ENCODE measurements around the gene CEP44. TPM values are rescaled to one million over a fixed set of nuclear protein-coding genes. Genes with fewer than 3 reads are reported as not detected.

CEP44 gene
- total RNA-seq, 6 experiments from 2014 or later: 7.6 to 8.8 (median 8.2) TPM

DNA sequence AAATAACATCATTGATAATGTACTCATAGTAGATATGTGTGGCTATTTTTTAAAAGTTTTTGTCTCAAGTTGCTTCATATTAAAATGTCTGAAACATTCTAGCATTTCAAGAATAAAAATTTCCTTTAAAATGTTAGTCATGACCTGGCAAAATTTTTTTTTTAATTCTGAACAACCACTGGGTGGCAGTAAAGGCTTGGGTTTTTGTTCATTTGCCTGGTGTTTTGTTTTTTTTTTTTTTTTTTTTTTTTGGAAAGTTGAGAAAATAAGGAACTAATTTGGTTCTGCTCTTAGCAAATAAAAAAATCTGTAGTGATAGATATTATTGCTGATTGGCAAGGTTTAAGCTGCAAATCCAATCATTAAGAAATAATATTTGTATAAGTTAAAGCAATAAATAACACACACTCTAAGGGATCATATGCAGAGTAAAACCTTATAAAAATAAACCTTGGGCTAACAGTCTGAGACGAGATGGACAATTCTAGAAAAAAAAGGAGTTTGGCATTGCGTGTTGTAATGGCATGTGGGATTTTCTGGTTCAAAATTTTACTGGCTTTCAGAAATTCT lies 81.4 kb downstream of the CEP44 start:
- Mint-ChIP-seq H3K27me3 (ENCODE audit: insufficient read depth) (peaks cover 4% of the 10 kb centered on the region), H3K36me3 (ENCODE audit: low read depth) (no peaks in the 10 kb centered on the region), H3K9me3 (no peaks in the 10 kb centered on the region), H3K4me1 (ENCODE audit: low read depth) (no peaks in the 10 kb centered on the region), H3K4me3 (no peak overlapping the region), H3K27ac (no peak overlapping the region)
- TF ChIP-seq, protein P1, sequence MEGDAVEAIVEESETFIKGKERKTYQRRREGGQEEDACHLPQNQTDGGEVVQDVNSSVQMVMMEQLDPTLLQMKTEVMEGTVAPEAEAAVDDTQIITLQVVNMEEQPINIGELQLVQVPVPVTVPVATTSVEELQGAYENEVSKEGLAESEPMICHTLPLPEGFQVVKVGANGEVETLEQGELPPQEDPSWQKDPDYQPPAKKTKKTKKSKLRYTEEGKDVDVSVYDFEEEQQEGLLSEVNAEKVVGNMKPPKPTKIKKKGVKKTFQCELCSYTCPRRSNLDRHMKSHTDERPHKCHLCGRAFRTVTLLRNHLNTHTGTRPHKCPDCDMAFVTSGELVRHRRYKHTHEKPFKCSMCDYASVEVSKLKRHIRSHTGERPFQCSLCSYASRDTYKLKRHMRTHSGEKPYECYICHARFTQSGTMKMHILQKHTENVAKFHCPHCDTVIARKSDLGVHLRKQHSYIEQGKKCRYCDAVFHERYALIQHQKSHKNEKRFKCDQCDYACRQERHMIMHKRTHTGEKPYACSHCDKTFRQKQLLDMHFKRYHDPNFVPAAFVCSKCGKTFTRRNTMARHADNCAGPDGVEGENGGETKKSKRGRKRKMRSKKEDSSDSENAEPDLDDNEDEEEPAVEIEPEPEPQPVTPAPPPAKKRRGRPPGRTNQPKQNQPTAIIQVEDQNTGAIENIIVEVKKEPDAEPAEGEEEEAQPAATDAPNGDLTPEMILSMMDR (IDR thresholded peaks at IDR 0.05): peak; percentile 84
- DNase-seq: peak; percentile 5

DNA sequence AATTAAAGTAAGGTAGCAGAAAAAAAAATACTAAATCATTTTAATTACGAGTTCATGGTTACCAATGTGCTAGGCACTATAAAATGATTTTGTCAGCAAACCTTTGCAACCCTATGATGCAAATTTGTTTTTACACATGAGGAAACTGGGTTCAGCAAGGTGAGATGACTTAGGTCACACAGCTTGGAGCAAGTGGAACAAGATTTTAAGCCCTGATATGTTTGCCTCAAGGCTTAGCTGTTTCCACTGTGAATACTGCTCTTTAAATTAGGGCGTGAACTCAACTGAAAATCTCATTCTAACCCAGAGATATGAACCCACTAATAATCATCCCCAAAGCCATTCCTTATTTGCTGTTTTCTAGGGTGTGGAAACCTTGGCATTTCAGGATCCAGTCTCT lies 86.3 kb downstream of the CEP44 start:
- DNase-seq: no peak
- TF ChIP-seq, protein P1 (IDR thresholded peaks at IDR 0.05): no peak
- Mint-ChIP-seq H3K36me3 (ENCODE audit: low read depth) (no peaks in the 10 kb centered on the region), H3K27ac (no peak overlapping the region), H3K4me1 (ENCODE audit: low read depth) (no peaks in the 10 kb centered on the region), H3K4me3 (no peak overlapping the region), H3K27me3 (ENCODE audit: insufficient read depth) (peaks cover 2% of the 10 kb centered on the region; the same call in 1 of the 2 replicates), H3K9me3 (no peaks in the 10 kb centered on the region)

DNA sequence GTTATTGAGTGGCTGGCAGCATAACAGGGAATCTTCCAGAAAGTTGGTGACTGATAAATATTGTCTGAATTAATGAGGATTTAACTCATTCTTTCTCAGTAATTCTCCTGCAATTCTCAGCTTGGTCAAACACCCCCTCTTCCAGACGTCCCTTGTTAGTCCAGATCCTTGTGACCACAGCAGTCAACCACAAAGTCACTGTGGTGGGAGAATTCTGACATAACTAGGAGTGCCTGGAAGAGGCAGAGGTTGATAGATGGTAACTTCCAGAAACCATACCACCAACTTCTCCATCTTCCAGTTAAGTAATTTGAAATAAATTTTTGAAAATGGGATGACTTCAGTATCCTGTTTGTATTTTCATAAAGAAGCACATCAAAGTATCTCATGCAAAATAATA lies 90.1 kb downstream of the CEP44 start:
- Mint-ChIP-seq H3K4me1 (ENCODE audit: low read depth) (no peaks in the 10 kb centered on the region), H3K27ac (no peak overlapping the region), H3K27me3 (ENCODE audit: insufficient read depth) (peaks cover under 1% of the 10 kb centered on the region; the same call in 1 of the 2 replicates), H3K4me3 (no peak overlapping the region), H3K36me3 (ENCODE audit: low read depth) (no peaks in the 10 kb centered on the region), H3K9me3 (no peaks in the 10 kb centered on the region)
- TF ChIP-seq, protein P1 (IDR thresholded peaks at IDR 0.05): no peak
- no peak for DNase-seq

DNA sequence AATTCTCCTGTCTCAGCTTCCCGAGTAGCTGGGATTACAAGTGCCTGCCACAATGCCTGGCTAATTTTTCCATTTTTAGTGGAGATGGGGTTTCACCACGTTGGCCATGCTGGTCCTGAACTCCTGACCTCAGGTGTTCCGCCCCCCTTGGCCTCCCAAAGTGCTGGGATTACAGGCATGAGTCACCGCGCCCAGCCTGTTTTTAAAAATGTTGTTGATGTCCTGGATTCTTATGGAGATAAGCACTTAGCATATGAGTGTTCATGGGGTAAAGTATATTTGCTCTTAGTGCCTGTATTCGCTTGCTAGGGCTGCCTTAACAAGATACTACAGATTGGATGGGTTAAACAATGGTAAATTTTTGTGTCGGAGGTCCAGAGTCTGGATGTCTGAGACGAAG lies 91.7 kb downstream of the CEP44 start:
- no peaks in the 10 kb centered on the region for H3K36me3 Mint-ChIP-seq (ENCODE audit: low read depth)
- DNase-seq: no peak
- TF ChIP-seq, protein P1 (IDR thresholded peaks at IDR 0.05): no peak

DNA sequence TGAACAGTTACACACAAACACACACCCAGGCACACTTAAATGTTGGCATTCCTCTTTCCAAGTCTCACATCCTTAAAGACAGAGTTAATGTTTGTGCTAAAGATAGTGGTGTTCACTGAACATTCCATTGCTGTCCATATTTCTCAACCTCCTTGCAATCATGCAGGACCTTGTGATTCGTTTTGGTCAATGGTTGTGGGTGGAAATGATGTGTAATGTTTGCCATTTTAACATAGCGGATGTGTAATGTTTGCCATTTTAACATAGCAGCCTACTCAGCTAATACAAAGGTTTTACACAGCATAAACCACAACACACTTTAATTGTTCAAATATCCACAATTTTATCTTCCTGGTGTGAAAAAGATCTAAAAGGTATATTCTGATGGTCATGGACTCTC lies 93.9 kb downstream of the CEP44 start:
- Mint-ChIP-seq H3K4me1 (ENCODE audit: low read depth) (no peaks in the 10 kb centered on the region), H3K4me3 (no peak overlapping the region), H3K27me3 (ENCODE audit: insufficient read depth) (no peaks in the 10 kb centered on the region), H3K9me3 (no peaks in the 10 kb centered on the region), H3K36me3 (ENCODE audit: low read depth) (no peaks in the 10 kb centered on the region), H3K27ac (no peak overlapping the region)
- TF ChIP-seq, protein P1 (IDR thresholded peaks at IDR 0.05): no peak
- no peak for DNase-seq

More for the DNA sequence above, 91.7 kb downstream of the CEP44 start:
- H3K4me1 Mint-ChIP-seq (ENCODE audit: low read depth): no peaks in the 10 kb centered on the region
- no peak overlapping the region for H3K4me3 Mint-ChIP-seq
- H3K9me3 Mint-ChIP-seq: no peaks in the 10 kb centered on the region
- H3K27ac Mint-ChIP-seq: no peak overlapping the region
- no peaks in the 10 kb centered on the region for H3K27me3 Mint-ChIP-seq (ENCODE audit: insufficient read depth)
